ENCODE results near the gene SHF. TPM values are rescaled to one million over a fixed set of nuclear protein-coding genes. Genes with fewer than 3 reads are reported as not detected.

The SHF gene
- total RNA-seq, 1 donor, result 1.9 TPM

DNA sequence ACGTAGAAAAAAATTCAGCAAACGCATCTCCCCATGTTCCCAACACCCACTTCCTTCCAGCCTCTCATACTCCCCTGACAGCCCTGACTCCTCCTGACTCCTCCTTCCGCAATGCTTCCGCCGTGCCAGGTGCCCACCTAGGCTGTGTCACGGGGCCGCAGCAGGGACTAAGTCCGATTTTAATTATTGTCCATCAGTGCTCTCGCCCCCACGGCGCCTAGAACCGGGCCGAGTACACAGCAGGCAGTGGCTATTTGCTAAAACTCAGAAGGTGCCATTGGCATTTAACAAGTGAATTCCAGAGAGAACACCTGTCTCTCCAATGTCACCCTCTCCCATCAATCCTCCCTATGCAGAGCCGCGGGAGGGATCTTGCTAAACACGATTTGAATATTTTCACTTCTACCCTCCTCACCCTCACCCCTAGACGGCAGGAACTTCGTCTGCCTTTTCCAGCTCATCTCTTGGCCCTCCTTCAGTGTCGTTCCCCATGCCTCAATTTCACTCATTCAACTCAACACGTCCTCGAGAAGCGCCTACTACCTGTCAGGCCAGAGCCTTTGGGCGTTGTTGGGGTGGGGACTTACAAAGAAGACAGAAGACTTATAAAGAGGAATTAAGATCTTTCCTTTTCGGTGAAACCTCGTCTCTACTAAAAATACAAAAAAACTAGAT is 11.5 kb upstream of the SHF start:
- H3K4me3 ChIP-seq (ENCODE audit: low read depth, low read length), result peak overlapping the region; percentile 89
- TF ChIP-seq CTCF (IDR thresholded peaks at IDR 0.05; ENCODE audit: insufficient read depth, low read length), result no peak
- DNase-seq (ENCODE audit: low read depth), result no peak

DNA sequence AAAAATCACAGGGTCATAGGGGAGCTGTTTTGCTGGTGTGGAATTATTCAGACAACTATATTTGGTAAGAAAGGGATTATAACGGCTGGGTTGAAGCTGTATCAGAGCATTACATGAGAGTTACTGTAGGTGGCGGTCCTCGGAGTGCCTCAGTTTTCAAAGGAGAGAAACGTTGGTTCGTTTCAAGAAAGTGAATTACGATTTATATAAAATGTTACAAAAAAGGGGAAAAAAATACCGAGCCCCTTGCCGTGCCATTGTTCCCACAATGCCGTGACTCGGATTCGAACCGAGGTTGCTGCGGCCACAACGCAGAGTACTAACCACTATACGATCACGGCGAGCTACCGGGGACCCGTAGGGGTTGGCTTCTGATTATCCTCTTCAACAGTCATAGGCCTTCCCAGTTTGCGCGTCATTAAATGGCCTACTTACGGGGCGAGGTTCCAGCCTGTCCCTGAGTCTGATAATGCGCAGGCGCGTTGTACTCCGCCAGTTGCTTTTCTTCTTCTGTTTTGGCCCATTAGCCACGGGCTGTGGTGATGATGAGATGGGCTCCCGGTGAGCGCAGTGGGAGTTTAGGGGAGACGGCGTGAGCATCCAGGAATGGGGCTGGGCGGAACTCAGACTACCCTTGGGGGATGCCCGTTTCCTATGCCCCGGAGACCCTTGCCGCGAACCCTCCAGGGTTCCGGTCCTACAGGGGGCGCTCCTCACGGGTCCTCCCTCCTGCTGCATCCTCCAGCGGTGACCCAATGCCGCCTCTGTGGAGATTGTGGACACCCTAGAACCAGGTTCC is 10.8 kb upstream of the SHF start:
- TF ChIP-seq CTCF (IDR thresholded peaks at IDR 0.05; ENCODE audit: insufficient read depth, low read length), result peak; percentile 82
- peak; percentile 99 for DNase-seq (ENCODE audit: low read depth)
- peak overlapping the region; percentile 89 for H3K4me3 ChIP-seq (ENCODE audit: low read depth, low read length)

- DNase-seq (ENCODE audit: low read depth), result no peak
- no peak overlapping the region for H3K4me3 ChIP-seq (ENCODE audit: low read depth, low read length)
- no peak for TF ChIP-seq CTCF (IDR thresholded peaks at IDR 0.05; ENCODE audit: insufficient read depth, low read length)
Measured at GRCh38 chr15:45197512-45197911, 9.7 kb upstream of the SHF start.

- H3K4me3 ChIP-seq (ENCODE audit: low read depth, low read length), result peak overlapping the region; percentile 74
- no peak for TF ChIP-seq CTCF (IDR thresholded peaks at IDR 0.05; ENCODE audit: insufficient read depth, low read length)
- DNase-seq (ENCODE audit: low read depth), result no peak
Measured at GRCh38 chr15:45187578-45187893, 230 bp downstream of the SHF start.

DNA sequence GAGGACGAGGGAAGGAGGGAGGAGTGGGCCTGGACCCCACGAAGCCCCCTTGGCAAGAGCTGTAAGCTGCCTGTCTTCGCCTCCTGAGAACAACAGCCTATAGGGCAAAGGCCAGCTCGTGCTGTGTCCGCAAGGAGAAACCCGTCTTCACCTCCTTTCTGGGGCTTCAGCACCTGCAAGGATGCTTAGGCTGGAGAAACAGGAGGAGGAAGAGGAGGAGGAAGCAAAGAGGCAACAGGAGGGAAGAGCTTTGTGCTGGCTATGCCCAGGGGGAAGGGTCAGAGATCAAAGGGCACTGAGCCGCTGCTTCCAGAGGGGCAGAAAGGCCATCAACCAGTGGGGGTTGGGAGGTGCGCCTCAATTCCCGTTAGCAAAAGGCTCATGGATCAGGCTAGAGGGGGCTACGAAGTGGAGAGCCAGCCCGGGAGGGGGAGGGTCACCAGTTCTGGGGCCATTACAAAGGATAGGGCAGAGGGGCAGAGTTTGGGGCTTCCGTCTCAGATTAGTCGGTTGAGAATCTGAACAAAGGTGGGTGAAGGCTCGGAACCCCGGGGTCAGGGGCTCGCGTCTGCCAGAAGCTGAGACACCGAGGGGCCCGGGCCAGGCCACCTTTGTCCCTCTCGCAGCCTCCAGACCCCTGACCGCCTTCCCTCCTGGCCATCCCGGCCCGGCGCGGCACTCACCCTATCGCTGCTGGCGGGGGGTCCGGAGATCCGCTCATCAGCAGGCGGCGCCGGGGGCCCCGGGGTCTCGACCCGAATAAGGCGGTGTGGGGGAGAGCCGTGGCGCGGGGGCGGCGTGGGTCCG is 792 bp downstream of the SHF start:
- peak overlapping the region; percentile 74 for H3K4me3 ChIP-seq (ENCODE audit: low read depth, low read length)
- TF ChIP-seq CTCF (IDR thresholded peaks at IDR 0.05; ENCODE audit: insufficient read depth, low read length), result no peak
- DNase-seq (ENCODE audit: low read depth), result no peak

GRCh38 chr15:45185903-45186770 is 1.6 kb downstream of the SHF start:
- no peak for TF ChIP-seq CTCF (IDR thresholded peaks at IDR 0.05; ENCODE audit: insufficient read depth, low read length)
- H3K4me3 ChIP-seq (ENCODE audit: low read depth, low read length), result peak overlapping the region; percentile 13
- no peak for DNase-seq (ENCODE audit: low read depth)
